ENCODE data around the gene ARAP2.
"Not testable (repeated sequence)": the region's sequence is repeated elsewhere in the genome, so short reads cannot be mapped to it uniquely, and the experiment has no call there.

ARAP2 gene

DNA sequence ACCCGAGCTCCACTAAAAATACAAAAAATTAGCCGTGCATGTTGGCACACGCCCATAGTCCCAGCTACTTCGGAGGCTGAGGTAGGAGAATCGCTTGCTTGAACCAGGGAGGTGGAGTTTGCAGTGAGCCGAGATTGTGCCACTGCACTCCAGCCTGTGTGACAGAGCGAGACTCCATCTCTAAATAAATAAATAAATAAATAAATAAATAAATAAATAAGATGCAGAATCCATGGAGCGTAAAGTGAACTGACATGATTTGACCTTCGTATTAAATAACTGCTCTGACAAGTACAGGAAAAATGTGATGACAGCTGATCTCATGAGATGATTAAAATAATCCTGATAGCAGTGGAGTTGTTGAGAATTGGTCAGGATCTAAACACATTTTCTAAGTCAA, 62.0 kb downstream of the ARAP2 start:
- not testable (repeated sequence) for DNase-seq (ENCODE audit: low spot score)

DNA sequence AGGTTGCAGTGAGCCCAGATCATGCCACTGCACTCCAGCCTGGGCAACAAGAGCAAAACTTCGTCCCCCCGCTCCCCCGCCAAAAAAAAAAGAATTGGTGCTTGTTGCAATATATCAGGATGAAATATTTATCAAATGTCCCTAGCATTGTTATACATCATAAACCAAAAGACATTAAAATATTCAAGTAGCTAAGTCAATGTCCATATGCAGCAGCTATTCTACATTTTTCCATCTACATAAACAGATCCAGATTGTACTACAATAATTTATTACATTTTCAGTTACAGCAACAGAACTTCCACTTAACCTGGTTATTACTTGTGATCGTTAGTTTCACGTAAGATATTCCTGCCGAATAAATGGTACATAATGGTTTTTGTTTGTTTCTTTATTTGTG, 64.1 kb downstream of the ARAP2 start:
- no peak for DNase-seq (ENCODE audit: low spot score)

DNA sequence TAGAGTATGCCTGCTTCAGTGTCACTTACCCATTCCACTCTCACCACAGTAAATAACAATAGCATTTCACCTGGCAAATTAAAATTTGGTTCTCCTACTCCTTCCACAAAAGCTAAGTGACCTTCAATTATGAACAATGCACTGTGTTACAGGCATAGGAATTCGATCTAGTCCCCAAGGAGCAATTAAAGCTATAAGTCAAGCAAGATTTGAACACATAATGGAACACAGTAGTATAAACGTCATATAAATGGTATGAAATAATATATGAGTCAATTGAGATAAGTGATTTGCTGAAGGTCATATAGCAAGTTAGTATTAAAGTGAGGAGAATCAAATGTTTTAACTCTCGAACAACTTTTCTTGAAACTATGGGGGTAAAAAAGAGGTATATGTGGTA, 65.8 kb downstream of the ARAP2 start:
- DNase-seq (ENCODE audit: low spot score): no peak

- DNase-seq (ENCODE audit: low spot score): no peak
Measured at GRCh38 chr4:36177946-36178345, 66.4 kb downstream of the ARAP2 start.

- DNase-seq (ENCODE audit: low spot score): no peak
Measured at GRCh38 chr4:36174570-36174969, 69.7 kb downstream of the ARAP2 start.

GRCh38 chr4:36173905-36174304, 70.4 kb downstream of the ARAP2 start:
- no peak for DNase-seq (ENCODE audit: low spot score)

DNA sequence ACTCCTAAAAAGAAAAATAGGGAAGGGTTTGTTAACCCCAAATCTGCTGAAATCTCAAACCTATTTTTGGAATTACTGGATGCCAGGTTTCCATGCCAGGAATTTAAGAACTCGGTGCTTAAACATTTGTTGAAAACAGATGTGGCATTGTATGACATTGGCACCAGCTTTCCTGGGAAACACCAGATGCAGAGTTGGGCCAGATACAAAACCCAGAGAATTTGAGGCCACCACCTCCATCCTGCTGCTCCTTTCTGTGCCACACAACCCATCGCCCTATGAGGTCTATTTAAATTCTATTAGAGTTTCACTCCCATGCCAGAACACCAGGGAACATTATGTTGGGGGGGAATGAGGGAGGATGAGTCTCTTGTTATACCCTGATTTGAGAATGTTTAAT, 71.7 kb downstream of the ARAP2 start:
- DNase-seq (ENCODE audit: low spot score): no peak

GRCh38 chr4:36168127-36168878, 76.0 kb downstream of the ARAP2 start:
- peak; percentile 4 for DNase-seq (ENCODE audit: low spot score)

DNA sequence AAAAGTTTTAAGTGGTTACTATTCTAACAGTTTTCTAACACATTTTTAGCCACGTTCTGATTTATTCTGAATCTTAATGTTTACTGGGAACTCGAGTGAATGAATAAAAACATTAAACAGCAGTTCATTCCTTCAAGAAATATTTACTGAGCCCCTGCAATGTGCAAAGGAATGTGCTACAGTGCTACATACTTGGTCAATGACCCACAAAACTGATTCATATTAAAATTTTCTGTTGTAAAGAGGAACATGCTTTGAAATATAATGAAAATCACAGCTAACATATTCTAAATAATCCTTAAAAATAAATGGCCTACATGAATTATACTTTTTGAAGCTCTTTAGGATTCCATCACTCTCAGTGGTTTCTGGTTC, 78.7 kb downstream of the ARAP2 start:
- no peak for DNase-seq (ENCODE audit: low spot score)

DNA sequence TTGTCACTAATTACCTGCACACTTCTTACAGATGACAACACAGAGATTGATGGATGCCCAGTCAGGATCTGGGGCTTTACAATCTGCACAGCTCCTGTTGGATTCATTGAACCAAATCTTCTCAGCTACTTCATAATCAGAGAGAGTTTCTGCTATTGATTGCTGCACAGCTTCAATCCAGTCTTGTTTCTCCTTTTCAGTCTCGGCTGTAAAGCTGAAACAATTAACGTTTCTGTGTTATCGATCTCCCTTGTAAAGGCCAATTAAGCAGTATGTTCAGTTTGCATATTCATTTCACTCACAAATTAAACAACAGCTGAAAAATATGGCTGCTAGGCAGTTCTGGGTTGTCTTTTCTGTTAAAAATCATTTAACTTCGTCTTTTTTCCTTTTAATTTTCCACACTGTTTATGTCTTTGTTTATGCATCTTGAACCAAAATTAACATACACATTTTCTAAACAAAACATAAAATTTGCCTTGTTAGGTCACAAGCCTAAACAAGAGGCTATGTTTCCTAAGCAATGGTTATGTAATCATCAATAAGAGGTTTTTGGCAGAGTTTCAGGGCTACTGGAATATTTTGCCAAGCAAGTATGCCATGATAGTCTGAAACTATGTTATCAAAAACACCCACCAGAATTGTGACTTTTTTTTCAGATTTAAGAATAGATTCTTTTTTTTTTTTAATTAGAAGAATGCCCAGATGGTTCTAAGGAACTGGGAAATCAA, 79.2 kb downstream of the ARAP2 start:
- DNase-seq (ENCODE audit: low spot score): no peak

DNA sequence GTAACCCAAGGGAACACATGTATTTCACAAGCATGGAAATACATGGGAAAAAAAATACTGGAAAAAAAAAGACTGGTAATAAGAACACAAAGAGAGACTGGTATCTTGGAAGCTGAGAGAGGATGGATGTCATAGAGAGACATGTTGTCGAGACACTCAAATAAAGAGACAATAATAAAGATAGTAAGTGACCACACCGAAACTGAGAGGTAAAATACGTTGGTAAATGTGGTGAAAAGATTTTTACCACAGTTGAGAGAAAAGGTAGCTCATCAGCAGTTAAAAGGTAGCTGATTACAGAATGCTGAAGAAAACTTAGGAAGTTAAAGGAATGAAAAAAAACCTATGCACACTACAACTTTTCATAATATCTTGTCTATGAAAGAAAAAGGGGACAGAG, 81.1 kb downstream of the ARAP2 start:
- DNase-seq (ENCODE audit: low spot score): no peak

DNA sequence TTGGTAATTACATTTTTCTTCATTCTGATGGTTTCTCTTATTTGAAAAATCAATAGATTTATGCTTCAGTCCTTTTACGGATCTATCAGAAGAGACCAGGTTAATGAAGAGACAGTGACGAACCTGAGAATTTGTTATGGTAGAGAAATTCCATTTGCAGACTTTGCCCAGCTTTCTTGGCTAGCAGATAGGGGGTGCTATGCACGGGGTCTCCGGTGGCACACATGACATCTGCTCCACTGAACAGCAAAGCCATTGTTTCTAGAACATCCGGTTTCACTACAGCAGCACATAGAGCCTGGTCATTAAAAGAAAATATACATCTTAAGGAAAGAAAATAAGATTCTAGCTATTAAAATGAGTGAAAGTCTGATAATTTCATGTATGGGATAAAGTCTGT, 85.1 kb downstream of the ARAP2 start:
- DNase-seq (ENCODE audit: low spot score): no peak

- no peak for DNase-seq (ENCODE audit: low spot score)
Measured at GRCh38 chr4:36152735-36153134, 91.6 kb downstream of the ARAP2 start.

GRCh38 chr4:36142504-36142903, 101.8 kb downstream of the ARAP2 start:
- no peak for DNase-seq (ENCODE audit: low spot score)

- DNase-seq (ENCODE audit: low spot score): no peak
Measured at GRCh38 chr4:36141186-36141585, 103.1 kb downstream of the ARAP2 start.

GRCh38 chr4:36140421-36140820, 103.9 kb downstream of the ARAP2 start:
- DNase-seq (ENCODE audit: low spot score): no peak

DNA sequence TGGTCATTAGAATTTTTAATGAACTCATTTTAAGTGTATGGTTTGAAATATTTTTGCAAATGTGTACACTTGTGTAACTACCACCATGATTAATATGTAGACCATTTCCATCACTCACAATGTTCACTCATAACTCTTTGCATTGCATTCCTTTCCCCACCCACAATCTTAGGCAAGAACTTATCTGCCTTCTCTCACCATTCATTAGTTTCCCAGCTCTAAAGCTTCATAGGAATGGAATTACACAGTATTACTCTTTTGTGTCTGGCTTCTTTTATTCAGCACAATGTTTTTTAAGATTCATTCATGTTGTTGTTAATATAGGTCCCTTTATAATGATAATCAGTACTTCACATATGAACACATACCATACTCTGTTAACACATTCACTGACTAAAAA, 106.1 kb downstream of the ARAP2 start:
- no peak for DNase-seq (ENCODE audit: low spot score)

DNA sequence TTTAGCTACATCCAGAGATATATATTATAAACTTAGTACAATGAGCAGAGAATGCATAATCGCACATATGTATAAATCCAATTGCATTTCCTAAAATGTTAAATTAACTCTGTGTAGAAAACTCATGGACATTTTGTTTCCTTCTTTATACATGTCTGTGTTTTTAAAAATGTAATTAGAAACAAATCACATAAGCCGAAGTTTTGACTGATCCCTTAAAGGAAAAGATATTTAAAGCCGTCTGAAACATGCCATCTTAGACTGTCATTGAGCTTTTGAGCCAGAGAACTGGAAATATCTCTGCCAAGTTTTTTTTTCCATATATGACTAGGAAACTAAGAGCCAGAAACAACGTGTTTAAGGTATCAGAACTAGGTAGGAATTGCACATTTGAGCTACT, 107.0 kb downstream of the ARAP2 start:
- DNase-seq (ENCODE audit: low spot score): no peak

DNA sequence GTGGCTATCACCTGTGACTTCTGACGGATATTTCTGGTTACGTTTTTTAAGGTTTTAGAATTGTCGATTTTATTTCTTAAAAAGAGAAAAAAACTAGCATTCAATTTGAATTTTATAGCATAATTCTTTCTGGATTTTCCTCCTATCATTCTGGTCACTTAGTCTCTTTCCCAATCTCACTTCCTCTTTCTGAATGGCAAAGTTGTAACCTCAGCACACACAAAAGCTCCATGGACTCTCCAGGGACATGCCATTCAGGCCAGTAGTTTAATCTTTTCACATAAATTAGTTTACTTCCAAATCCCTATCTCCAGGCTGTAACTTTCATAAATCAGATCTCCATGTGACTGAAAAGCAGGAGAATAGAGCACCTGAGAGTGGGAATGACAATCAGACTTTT, 110.7 kb downstream of the ARAP2 start:
- no peak for DNase-seq (ENCODE audit: low spot score)

GRCh38 chr4:36133086-36133485, 111.2 kb downstream of the ARAP2 start:
- DNase-seq (ENCODE audit: low spot score): no peak

- DNase-seq (ENCODE audit: low spot score): no peak
Measured at GRCh38 chr4:36130641-36131040, 113.7 kb downstream of the ARAP2 start.

GRCh38 chr4:36128689-36129088, 115.6 kb downstream of the ARAP2 start:
- no peak for DNase-seq (ENCODE audit: low spot score)

GRCh38 chr4:36123906-36124305, 120.4 kb downstream of the ARAP2 start:
- no peak for DNase-seq (ENCODE audit: low spot score)

- no peak for DNase-seq (ENCODE audit: low spot score)
Measured at GRCh38 chr4:36115312-36115711, 129.0 kb downstream of the ARAP2 start.
